Suppressor macrophage treated with lipopolysaccharide for 1 hour (primary cell): ENCODE results near the gene CXCR3.
"Not testable (repeated sequence)": the region's sequence is repeated elsewhere in the genome, so short reads cannot be mapped to it uniquely, and the experiment has no call there.

Experiments used
- DNase-seq, 3 donors: peaks; one replicate each; pipeline ENCODE4 v3.0.0-alpha.2; 2020 to 2022

The CXCR3 gene

GRCh38 chrX:71618303-71618721, at the start of gene CXCR3:
TSS of gene CXCR3 (minus strand) at chrX:71618511. CDS start at chrX:71618449, 62 bp downstream.
- DNase-seq, result peak; percentile 55 to 77 (median 66)

DNA sequence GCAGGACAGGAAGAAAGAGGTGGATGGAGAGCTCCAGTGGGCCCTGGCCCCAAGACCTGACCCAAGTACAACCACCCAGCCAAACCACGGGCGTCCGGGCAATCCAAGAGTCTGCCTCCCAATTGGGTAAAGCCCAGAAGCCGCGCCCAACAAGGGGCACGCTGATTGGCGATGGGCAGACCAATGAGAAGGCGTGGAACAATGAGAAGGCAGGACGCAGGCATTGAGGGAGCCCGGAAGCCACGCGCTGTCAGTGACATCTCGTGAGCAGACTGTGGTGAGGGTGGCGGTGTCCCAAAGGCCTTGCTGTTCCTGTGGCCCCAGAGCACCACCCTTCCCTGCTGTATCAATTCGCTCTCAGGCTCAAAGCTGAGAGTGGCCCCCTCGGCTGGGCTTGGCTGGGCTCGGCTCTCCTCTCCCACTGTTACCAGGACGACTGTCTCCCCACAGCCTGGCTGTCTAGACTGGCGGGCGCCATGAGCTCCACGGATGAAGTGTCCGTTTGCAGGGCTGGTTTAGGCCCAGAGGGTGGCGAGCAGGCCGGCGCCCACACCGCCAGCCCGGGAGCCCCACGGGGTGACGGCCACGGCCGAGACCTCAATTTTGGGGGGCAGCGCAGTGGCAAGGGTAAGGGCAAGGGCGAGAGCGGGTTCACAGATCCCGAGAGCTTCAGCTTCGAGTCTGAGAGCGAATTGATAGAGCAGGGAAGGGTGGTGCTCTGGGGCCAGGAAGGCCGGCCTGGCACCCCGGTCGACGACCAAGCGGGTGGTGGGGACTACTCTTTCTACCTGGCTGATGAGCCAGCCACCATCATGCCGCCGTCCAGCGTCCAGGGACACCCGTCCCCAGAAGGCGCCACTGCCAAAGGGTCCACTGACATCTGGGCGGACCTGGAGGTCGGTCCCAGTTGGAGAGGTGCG, 49.3 kb upstream of the CXCR3 start, which contains the start of gene LOC101059915:
Gene LOC101059915, plus strand, starts transcription at position 219 of the 920 bp plus-strand sequence.
- DNase-seq, result no peak

- no peak for DNase-seq
Observed at GRCh38 chrX:71666240-71667223, 48.2 kb upstream of the CXCR3 start.

DNA sequence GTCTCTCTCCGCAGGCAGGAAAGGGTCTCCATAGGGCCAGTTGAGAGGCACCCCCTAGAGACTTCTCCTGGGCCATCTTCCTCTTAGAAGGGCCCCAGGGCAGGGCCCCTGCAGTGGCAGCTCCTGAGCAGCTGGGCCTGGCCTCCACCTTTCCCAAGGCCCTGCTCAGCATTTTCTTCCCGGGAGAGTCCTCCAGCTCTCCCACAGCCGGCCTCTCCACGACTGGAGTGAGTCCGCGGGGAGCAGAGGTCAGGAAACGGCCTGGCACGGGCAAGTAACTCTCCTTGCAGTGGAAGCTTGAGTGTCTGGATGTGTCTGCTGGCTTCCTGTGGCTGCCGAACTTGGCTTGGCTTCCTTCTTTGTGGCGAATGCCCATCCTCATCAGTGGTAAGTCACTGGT, 47.4 kb upstream of the CXCR3 start:
- no peak for DNase-seq

DNA sequence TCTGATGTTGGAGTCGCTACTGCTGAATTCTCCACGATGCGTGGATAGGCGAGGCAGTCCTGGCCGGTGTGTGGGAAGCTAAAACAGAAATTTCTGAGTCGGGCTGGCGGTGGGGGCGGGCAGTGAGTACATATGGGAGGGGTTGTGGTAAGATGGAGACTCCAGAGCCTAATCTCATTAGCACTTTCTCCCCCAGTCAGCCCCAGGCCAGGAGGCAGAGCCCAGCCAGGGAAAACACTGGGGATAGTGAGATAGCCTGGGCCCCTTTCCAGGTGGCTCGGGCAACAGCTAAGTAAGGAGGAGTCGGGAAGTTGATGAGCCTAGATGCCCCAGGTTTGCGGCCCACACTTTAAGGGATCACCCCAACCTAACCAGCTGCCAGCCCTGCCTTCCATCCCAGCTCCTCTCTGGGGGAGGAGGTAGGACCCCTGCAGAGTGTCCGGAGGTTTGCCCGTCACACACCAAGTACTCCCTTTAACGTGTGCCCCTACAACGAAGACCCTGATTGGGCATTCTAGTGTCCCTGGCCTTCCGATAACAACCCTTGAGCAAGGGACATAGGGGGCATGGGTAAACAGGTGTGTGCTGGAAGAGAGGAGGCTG, 46.7 kb upstream of the CXCR3 start:
- DNase-seq, result no peak

- not testable (repeated sequence) for DNase-seq
Observed at GRCh38 chrX:71664202-71664601, 45.9 kb upstream of the CXCR3 start.

DNA sequence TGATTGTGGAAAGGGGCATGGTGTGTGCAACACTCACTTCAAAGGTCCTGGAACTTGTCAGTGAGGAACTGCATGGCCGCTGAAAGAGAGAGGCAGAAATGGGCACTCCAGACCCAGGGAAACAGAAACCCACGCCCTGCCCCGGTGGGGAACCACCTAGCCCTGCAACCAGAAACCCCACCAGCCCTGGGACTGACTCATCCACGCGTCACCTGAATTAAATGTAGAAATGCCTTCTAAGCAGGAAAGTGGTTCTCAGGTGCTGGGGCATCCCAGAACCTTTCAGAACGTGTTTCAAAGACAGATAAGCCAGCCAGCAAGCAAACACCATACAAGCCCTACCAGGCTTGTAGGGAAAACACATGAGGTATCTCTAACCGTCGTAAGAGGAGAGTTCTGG, 44.9 kb upstream of the CXCR3 start:
- peak in 2 of 3 donors; percentile 22 to 36 for DNase-seq

- DNase-seq, result not testable (repeated sequence)
Observed at GRCh38 chrX:71662654-71663053, 44.3 kb upstream of the CXCR3 start.

DNA sequence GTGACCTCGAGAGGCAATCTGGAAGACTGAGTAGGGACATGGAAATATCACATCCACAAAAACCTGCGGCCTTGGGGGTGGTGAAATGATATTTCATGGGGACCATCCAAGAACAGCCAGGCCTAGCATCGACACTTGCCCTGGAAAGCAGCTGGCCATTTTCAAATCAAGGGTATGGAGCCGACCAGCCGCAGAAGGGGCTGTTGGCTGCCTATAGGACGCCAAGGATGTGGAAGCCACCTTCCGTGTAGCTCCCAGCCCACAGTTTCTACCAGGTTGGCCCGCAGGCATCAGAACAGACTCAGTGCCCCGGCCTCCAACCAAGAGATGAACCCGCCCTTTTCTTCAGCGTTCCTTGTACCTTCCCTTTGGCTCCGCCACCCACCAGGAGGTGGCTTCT, 43.6 kb upstream of the CXCR3 start:
- no peak for DNase-seq

DNA sequence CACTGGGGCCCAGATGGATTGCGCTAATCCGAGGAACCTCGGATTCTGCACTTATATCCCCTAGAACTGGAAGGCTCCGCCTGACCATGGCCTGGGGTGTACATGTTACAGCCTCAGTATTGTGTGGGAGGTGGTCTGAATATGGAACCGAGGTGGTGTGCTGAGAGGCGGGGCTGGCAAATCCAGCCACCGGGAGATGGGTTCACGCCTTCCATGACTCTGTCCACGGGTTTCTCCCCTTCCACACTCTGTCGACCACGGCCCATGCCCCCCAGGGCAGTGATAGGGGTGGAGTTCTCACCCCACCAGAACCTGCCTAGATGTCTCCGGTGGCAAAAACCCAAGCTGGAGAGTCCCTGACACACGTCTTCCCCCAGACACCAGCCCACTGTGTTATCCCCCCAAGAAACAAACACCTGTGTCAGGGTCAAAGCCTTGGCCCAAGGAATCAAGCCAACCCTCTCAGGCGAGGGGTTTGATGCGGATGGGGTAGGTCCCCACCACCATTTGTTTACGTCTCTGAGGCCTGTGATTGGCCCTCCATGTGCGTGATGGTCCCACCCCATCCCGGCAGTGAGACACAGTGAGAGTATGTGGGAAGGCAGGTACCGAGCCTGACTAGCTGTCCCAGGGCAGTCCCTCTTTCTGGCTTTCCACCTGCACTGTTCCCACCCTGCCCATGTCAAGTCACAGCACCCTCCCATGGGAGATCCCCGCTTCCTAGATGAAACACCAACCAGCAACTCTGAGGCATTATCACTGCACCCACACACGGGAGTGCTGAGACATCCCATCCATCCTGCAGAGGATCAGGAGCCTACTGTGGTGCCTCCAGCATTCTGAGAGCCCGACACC, 42.5 kb upstream of the CXCR3 start:
- DNase-seq, result no peak

DNA sequence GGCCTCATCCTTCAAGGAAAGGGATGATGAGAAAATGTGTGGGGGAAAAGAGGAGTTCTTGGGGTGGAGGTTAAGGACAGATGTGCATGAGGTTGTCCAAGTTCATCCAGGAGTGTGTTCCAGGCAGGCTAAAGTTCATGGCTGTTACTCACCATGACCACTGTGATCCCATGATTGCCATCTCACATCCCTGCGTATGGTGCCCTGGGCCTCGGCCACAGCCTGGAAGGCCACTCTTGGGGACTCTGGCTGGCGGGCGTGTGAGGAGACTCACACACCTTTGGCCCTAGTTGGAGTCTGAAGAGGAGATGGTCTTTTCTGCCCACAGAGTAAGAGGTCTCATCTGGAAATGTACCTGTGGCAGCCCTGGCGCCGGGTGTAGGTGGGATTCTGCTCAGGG, 41.6 kb upstream of the CXCR3 start:
- DNase-seq, result no peak

GRCh38 chrX:71659342-71659741, 41.0 kb upstream of the CXCR3 start:
- DNase-seq, result no peak

DNA sequence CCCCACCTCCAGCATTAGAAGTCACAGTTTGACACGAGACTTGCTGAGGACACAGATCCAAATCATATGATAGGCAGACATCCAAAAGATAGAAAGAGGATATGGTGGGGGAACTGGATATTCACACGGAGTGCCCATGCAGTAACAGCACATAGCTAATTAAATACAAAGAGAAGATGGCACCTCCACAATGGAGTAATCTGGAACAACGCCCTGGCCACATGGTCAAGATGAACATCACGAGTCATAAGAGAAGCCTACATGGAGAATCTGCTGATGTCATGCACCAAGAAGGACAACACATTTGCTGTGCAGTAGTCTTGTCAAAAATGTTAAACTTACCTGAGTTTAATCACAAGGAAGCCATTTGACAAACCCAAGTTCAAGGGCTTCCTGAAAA, 39.0 kb upstream of the CXCR3 start:
- DNase-seq, result no peak

DNA sequence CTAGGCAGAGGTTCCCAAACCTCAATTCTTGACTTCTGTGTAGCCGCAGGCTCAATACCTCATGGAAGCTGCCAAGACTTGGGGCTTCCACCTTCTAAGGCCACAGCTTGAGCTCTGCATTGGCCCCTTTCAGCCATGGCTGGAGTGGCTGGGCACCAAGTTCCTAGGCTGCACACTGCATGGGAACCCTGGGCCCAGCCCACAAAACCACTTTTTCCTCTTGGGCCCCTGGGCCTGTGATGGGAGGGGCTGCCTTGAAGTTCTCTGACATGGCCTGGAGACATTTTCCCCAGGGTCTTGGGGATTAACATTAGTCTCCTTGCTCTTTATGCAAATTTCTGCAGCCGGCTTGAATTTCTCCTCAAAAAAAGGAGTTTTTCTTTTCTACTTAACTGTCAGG, 35.0 kb upstream of the CXCR3 start:
- no peak for DNase-seq

DNA sequence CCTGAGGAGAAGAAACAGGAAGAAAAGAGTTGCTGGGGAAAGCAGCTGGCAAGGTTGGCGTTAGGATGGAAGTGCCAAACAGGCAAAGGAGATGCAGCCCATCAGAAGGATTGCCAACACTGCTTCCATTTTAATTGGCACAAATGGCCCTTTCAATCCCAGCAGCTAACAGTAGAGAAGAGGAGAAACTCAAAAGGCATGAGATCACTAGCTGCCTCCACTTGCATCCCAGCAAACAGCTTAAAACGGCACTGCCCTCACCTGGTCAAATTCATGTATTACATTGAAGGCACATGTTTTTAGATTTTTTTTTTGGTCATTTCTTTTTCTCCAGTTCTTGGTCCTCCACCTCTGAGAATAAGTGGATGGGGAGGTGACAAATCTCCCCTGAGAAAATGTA, 34.1 kb upstream of the CXCR3 start:
- peak; percentile 56 to 67 (median 64) for DNase-seq

DNA sequence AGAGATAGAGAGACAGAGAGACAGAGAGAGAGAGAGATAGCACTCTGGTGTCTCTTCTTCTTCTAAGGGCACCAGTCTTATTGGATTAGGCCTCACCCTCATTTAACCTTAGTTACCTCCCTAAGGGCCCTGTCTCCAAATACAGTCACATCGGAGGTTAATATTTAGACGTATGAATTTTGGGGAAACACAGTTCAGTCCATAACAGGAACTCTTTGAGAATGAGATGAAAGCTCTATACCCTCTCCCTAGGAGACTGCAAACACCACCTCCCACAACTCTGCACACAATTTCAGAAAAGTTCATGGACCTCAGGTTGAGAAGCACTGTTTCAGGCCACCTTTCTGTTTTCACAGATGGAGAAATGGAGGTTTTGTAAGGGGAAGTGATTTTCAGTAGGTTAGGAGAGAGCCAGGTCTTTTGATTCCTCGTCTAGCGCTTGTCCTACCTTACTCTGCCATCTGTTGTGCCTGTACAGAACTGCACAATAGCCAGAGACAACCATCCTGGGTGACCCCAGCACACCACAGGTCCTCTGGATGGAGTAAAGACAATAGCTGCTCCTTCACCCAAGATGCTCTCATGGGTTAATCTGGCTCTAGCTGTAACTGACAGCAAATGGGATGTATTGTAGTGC, 32.1 kb upstream of the CXCR3 start:
- DNase-seq, result no peak

GRCh38 chrX:71644406-71644805, 26.1 kb upstream of the CXCR3 start:
- DNase-seq, result not testable (repeated sequence)

DNA sequence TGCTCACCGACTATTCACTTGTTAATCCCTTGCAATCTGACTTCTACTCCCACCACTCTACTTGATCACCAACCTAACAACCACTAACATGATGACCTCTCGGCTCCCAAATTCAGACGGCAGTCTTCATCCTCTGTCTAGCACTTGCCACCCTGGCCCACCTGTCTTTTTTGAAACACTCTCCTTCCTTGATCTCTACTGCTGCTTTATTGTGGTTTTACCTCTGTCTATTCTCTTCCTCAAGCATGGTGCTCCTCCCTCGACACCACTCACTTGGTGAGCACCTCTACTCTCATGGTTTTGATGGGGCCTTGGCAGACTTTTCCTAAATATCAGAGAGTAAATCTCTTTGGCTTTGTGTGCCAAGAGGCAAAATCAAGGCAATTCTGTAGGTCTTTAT, 21.7 kb upstream of the CXCR3 start:
- no peak for DNase-seq

- DNase-seq, result no peak
Observed at GRCh38 chrX:71638409-71638808, 20.1 kb upstream of the CXCR3 start.

DNA sequence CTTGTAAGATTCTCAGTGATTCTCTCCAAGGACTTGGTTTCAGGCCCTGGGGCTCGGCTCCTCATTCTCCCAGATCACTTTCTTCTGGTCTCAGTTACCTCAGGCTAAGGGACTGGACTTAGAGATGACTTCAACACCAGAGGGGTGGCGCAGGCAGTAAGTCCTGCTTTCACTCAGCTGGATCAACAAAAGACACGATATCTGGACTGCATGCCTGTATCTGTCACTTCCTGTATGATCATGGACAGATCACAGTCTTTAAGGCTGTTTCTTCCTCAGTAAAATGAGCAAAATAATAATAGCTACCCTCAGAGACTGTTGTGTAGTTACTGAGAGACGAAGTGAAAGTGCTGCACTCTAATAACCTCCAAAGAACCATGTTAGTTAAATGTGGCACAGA, 19.5 kb upstream of the CXCR3 start:
- no peak for DNase-seq

GRCh38 chrX:71637253-71637618, 18.9 kb upstream of the CXCR3 start:
- DNase-seq, result no peak
